ENCODE results near the gene AGPAT2. TPM values are rescaled to one million over a fixed set of nuclear protein-coding genes. Genes with fewer than 3 reads are reported as not detected.
"Not testable (repeated sequence)": the region's sequence is repeated elsewhere in the genome, so short reads cannot be mapped to it uniquely, and the experiment has no call there.

Gene AGPAT2
- polyA plus RNA-seq, 1 of the 3 experiments (the other 2 are of a cell fraction), result 46.8 TPM

DNA sequence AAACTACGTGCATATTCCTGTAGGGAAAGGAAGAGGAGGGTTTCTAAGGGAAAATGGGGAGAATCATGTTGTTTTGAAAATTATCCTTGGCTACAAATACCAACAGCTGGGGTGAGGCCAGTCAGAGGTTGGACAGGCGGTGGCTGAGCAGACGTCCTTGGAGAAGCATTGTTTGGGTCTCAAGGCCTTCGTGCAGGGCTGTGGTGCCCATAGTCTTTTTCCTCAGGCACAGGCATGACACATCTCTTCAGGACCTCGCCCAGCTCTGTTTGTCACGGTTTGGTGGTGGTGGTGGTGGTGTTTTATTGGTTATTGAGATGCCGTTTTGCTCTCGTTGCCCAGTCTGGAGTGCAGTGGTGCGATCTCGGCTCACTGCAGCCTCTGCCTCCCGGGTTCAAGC, 52.4 kb downstream of the AGPAT2 start:
- TF ChIP-seq TCF12 (IDR thresholded peaks at IDR 0.05) (no peak), MXI1 (IDR thresholded peaks at IDR 0.05; ENCODE audit: low read depth, low read length) (no peak), SIN3A (IDR thresholded peaks at IDR 0.05; ENCODE audit: borderline replicate concordance, low read depth, low read length) (no peak), POLR2AphosphoS5 (IDR thresholded peaks at IDR 0.05; ENCODE audit: low read depth, low read length) (no peak), TAF1 (IDR thresholded peaks at IDR 0.05; ENCODE audit: borderline replicate concordance, low read depth, low read length) (no peak), GATA2 (CRISPR knock-in tag; IDR thresholded peaks at IDR 0.05) (no peak), RFX5 (IDR thresholded peaks at IDR 0.05; ENCODE audit: low read length) (no peak), MEF2A (IDR thresholded peaks at IDR 0.05; ENCODE audit: borderline replicate concordance, low read depth) (no peak), SMC3 (IDR thresholded peaks at IDR 0.05; ENCODE audit: low read depth, low read length) (no peak), JUND (IDR thresholded peaks at IDR 0.05) (no peak), CHD2 (IDR thresholded peaks at IDR 0.05; ENCODE audit: low read length, partially characterized antibody) (no peak)
- TF ChIP-seq, protein P1, sequence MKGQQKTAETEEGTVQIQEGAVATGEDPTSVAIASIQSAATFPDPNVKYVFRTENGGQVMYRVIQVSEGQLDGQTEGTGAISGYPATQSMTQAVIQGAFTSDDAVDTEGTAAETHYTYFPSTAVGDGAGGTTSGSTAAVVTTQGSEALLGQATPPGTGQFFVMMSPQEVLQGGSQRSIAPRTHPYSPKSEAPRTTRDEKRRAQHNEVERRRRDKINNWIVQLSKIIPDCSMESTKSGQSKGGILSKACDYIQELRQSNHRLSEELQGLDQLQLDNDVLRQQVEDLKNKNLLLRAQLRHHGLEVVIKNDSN (IDR thresholded peaks at IDR 0.05; ENCODE audit: borderline replicate concordance, low read depth), result no peak
- TF ChIP-seq, protein P2, sequence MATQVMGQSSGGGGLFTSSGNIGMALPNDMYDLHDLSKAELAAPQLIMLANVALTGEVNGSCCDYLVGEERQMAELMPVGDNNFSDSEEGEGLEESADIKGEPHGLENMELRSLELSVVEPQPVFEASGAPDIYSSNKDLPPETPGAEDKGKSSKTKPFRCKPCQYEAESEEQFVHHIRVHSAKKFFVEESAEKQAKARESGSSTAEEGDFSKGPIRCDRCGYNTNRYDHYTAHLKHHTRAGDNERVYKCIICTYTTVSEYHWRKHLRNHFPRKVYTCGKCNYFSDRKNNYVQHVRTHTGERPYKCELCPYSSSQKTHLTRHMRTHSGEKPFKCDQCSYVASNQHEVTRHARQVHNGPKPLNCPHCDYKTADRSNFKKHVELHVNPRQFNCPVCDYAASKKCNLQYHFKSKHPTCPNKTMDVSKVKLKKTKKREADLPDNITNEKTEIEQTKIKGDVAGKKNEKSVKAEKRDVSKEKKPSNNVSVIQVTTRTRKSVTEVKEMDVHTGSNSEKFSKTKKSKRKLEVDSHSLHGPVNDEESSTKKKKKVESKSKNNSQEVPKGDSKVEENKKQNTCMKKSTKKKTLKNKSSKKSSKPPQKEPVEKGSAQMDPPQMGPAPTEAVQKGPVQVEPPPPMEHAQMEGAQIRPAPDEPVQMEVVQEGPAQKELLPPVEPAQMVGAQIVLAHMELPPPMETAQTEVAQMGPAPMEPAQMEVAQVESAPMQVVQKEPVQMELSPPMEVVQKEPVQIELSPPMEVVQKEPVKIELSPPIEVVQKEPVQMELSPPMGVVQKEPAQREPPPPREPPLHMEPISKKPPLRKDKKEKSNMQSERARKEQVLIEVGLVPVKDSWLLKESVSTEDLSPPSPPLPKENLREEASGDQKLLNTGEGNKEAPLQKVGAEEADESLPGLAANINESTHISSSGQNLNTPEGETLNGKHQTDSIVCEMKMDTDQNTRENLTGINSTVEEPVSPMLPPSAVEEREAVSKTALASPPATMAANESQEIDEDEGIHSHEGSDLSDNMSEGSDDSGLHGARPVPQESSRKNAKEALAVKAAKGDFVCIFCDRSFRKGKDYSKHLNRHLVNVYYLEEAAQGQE (IDR thresholded peaks at IDR 0.05; ENCODE audit: low read depth, low read length), result no peak
- TF ChIP-seq, protein P3, sequence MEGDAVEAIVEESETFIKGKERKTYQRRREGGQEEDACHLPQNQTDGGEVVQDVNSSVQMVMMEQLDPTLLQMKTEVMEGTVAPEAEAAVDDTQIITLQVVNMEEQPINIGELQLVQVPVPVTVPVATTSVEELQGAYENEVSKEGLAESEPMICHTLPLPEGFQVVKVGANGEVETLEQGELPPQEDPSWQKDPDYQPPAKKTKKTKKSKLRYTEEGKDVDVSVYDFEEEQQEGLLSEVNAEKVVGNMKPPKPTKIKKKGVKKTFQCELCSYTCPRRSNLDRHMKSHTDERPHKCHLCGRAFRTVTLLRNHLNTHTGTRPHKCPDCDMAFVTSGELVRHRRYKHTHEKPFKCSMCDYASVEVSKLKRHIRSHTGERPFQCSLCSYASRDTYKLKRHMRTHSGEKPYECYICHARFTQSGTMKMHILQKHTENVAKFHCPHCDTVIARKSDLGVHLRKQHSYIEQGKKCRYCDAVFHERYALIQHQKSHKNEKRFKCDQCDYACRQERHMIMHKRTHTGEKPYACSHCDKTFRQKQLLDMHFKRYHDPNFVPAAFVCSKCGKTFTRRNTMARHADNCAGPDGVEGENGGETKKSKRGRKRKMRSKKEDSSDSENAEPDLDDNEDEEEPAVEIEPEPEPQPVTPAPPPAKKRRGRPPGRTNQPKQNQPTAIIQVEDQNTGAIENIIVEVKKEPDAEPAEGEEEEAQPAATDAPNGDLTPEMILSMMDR (IDR thresholded peaks at IDR 0.05), result no peak
- TF ChIP-seq, protein P4, sequence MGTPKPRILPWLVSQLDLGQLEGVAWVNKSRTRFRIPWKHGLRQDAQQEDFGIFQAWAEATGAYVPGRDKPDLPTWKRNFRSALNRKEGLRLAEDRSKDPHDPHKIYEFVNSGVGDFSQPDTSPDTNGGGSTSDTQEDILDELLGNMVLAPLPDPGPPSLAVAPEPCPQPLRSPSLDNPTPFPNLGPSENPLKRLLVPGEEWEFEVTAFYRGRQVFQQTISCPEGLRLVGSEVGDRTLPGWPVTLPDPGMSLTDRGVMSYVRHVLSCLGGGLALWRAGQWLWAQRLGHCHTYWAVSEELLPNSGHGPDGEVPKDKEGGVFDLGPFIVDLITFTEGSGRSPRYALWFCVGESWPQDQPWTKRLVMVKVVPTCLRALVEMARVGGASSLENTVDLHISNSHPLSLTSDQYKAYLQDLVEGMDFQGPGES (IDR thresholded peaks at IDR 0.05; ENCODE audit: low read depth, low read length), result no peak
- TF ChIP-seq, protein P5, sequence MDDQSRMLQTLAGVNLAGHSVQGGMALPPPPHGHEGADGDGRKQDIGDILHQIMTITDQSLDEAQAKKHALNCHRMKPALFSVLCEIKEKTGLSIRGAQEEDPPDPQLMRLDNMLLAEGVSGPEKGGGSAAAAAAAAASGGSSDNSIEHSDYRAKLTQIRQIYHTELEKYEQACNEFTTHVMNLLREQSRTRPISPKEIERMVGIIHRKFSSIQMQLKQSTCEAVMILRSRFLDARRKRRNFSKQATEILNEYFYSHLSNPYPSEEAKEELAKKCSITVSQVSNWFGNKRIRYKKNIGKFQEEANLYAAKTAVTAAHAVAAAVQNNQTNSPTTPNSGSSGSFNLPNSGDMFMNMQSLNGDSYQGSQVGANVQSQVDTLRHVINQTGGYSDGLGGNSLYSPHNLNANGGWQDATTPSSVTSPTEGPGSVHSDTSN (IDR thresholded peaks at IDR 0.05), result no peak
- no peak overlapping the region for H2AFZ ChIP-seq (ENCODE audit: low read depth)
- ChIA-PET POLR2A (no interaction called here), CTCF (interaction anchor here (1.1 to 4.4 kb wide), 3 partner anchors 38 to 150 kb away, joined by 4 to 40 read pairs (median 13); no protein-coding TSS in a partner anchor)
- H3K9me3 ChIP-seq, result no peaks in the 10 kb centered on the region
- H3K27me3 ChIP-seq (ENCODE audit: insufficient read depth), result peaks cover 15% of the 10 kb centered on the region
- H3K4me1 ChIP-seq (ENCODE audit: control insufficient read depth in 1 of 2, insufficient read depth in 2 of 2, low read depth in 1 of 2, low read length in 1 of 2), result peaks cover 0 to 8% of the 10 kb centered on the region in 2 experiments; a peak in 1 of 4 replicates
- no peak overlapping the region for H3K27ac ChIP-seq (ENCODE audit: low read depth in 2 of 2, low read length in 1 of 2)
- no peaks in the 10 kb centered on the region for H3K36me3 ChIP-seq (replicated peaks in 1 of 2; ENCODE audit: control insufficient read depth in 1 of 2, insufficient read depth in 2 of 2, low read length in 1 of 2)
- no peak for DNase-seq
- 84% methylated on average over 11 of the region's 11 CpGs for WGBS (ENCODE audit: low lambda C conversion rate)
- no peak overlapping the region for H3K4me2 ChIP-seq
- H4K20me1 ChIP-seq (ENCODE audit: insufficient read depth), result no peaks in the 10 kb centered on the region
- H3K79me2 ChIP-seq (ENCODE audit: insufficient read depth), result no peaks in the 10 kb centered on the region
- H3F3A ChIP-seq (replicated peaks; ENCODE audit: insufficient read depth), result peaks cover 9% of the 10 kb centered on the region
- no peak overlapping the region for H3K4me3 ChIP-seq (ENCODE audit: low read depth in 2 of 2, low read length in 1 of 2)
- H3K9ac ChIP-seq, result no peak overlapping the region
- H3K9me2 ChIP-seq, result no peaks in the 10 kb centered on the region

DNA sequence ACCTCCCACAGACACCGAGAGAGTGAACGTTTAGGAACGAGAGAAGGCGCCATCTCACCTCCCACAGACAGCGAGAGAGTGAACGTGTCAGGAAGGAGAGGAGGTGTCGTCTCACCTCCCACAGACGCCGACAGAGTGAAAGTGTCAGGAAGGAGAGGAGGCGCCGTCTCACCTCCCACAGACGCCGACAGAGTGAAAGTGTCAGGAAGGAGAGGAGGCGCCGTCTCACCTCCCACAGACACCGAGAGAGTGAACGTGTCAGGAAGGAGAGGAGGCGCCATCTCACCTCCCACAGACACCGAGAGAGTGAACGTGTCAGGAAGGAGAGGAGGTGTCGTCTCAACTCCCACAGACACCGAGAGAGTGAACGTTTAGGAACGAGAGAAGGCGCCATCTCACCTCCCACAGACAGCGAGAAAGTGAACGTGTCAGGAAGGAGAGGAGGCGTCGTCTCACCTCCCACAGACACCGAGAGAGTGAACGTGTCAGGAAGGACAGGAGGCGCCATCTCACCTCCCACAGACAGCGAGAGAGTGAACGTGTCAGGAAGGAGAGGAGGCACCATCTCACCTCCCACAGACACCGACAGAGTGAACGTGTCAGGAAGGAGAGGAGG, 54.7 kb downstream of the AGPAT2 start:
- H3K9me2 ChIP-seq; H3K36me3 ChIP-seq (replicated peaks in 1 of 2; ENCODE audit: control insufficient read depth in 1 of 2, insufficient read depth in 2 of 2, low read length in 1 of 2); H3K79me2 ChIP-seq (ENCODE audit: insufficient read depth); H3F3A ChIP-seq (replicated peaks; ENCODE audit: insufficient read depth); H3K9me3 ChIP-seq; H3K4me2 ChIP-seq; DNase-seq; H3K4me3 ChIP-seq (ENCODE audit: low read depth in 2 of 2, low read length in 1 of 2); H3K4me1 ChIP-seq (ENCODE audit: control insufficient read depth in 1 of 2, insufficient read depth in 2 of 2, low read depth in 1 of 2, low read length in 1 of 2); H3K9ac ChIP-seq; H4K20me1 ChIP-seq (ENCODE audit: insufficient read depth); POLR2A ChIA-PET; H2AFZ ChIP-seq (ENCODE audit: low read depth); H3K27ac ChIP-seq (ENCODE audit: low read depth in 2 of 2, low read length in 1 of 2): not testable (repeated sequence)
- peaks cover 15% of the 10 kb centered on the region for H3K27me3 ChIP-seq (ENCODE audit: insufficient read depth)
- CTCF ChIA-PET, result interaction anchor here (0.9 to 4.4 kb wide), 14 partner anchors 7 to 147 kb away, joined by 3 to 141 read pairs (median 6); no protein-coding TSS in a partner anchor
- 38% methylated on average over 36 of the region's 36 CpGs for WGBS (ENCODE audit: low lambda C conversion rate)
